IPS DF 4.7 (cell line): ENCODE results near the gene PGLYRP3.
"Not testable (repeated sequence)": the region's sequence is repeated elsewhere in the genome, so short reads cannot be mapped to it uniquely, and the experiment has no call there.

Source experiments
- DNase-seq: peaks from one replicate; pipeline ENCODE4 v3.0.0-alpha.2; 2013; ENCODE audit warnings: low spot score; ENCODE audit errors: extremely low read depth

PGLYRP3 gene

GRCh38 chr1:153314388-153314787, 1.6 kb upstream of the PGLYRP3 start:
- not testable (repeated sequence) for DNase-seq

- no peak for DNase-seq
These were observed 536 bp upstream of the PGLYRP3 start for GRCh38 chr1:153313288-153313687.

GRCh38 chr1:153310526-153310925, 2.2 kb downstream of the PGLYRP3 start:
- DNase-seq, result no peak

GRCh38 chr1:153309441-153309840, 3.3 kb downstream of the PGLYRP3 start:
- no peak for DNase-seq

GRCh38 chr1:153308540-153308939, 4.2 kb downstream of the PGLYRP3 start:
- DNase-seq, result no peak

GRCh38 chr1:153307221-153307600, 5.5 kb downstream of the PGLYRP3 start:
- no peak for DNase-seq

GRCh38 chr1:153306303-153307220, 6.2 kb downstream of the PGLYRP3 start:
- no peak for DNase-seq

GRCh38 chr1:153305682-153306081, 7.1 kb downstream of the PGLYRP3 start:
- DNase-seq, result no peak

GRCh38 chr1:153302308-153302707, 10.4 kb downstream of the PGLYRP3 start:
- no peak for DNase-seq

GRCh38 chr1:153293851-153294250, 18.9 kb downstream of the PGLYRP3 start:
- no peak for DNase-seq

GRCh38 chr1:153293480-153293775, 19.3 kb downstream of the PGLYRP3 start:
- no peak for DNase-seq

GRCh38 chr1:153292740-153293479, 19.8 kb downstream of the PGLYRP3 start:
- no peak for DNase-seq

GRCh38 chr1:153292185-153292584, 20.6 kb downstream of the PGLYRP3 start:
- no peak for DNase-seq

GRCh38 chr1:153291514-153291913, 21.2 kb downstream of the PGLYRP3 start:
- no peak for DNase-seq

GRCh38 chr1:153288634-153289275, 24.0 kb downstream of the PGLYRP3 start:
- DNase-seq, result peak; percentile 25

- peak; percentile 58 for DNase-seq
These were observed 34.9 kb downstream of the PGLYRP3 start for GRCh38 chr1:153277852-153278251.

- no peak for DNase-seq
These were observed 40.6 kb downstream of the PGLYRP3 start for GRCh38 chr1:153272186-153272585.

- no peak for DNase-seq
These were observed 41.0 kb downstream of the PGLYRP3 start for GRCh38 chr1:153271711-153272110.

GRCh38 chr1:153265457-153265856, 47.3 kb downstream of the PGLYRP3 start:
- no peak for DNase-seq

GRCh38 chr1:153262462-153263157, 50.1 kb downstream of the PGLYRP3 start:
- no peak for DNase-seq

- DNase-seq, result no peak
These were observed 50.7 kb downstream of the PGLYRP3 start for GRCh38 chr1:153262070-153262366.
